ENCODE measurements around the gene SYMPK.

Gene SYMPK

GRCh38 chr19:45779231-45780145, 83.5 kb downstream of the SYMPK start:
- Histone ChIP-seq H3K36me3 (replicated peaks) (peaks cover 34% of the 10 kb centered on the region), H3K4me3 (ENCODE audit: low read depth, low read length) (no peak overlapping the region), H3K27ac (no peak overlapping the region), H3K27me3 (replicated peaks) (no peaks in the 10 kb centered on the region)
- peak; percentile 64 for TF ChIP-seq CTCF (IDR thresholded peaks at IDR 0.05; ENCODE audit: low read depth, low read length, missing control alignments)
- no peak for DNase-seq
- in situ Hi-C loops (cut with HindIII; ENCODE audit: low pct_ligation_motif_present, low sequenced_read_pairs) = no loop called here

- Histone ChIP-seq H3K4me3 (ENCODE audit: low read depth, low read length) (no peak overlapping the region), H3K27me3 (replicated peaks) (no peaks in the 10 kb centered on the region)
These were observed 84.8 kb downstream of the SYMPK start for GRCh38 chr19:45778010-45778661.

GRCh38 chr19:45777395-45777961, 85.5 kb downstream of the SYMPK start:
- no peak for TF ChIP-seq CTCF (IDR thresholded peaks at IDR 0.05; ENCODE audit: low read depth, low read length, missing control alignments)

More at GRCh38 chr19:45778010-45778661, 84.8 kb downstream of the SYMPK start:
- no peak for TF ChIP-seq CTCF (IDR thresholded peaks at IDR 0.05; ENCODE audit: low read depth, low read length, missing control alignments)
- no peak for DNase-seq
- H3K27ac ChIP-seq = no peak overlapping the region
- in situ Hi-C loops (cut with HindIII; ENCODE audit: low pct_ligation_motif_present, low sequenced_read_pairs) = no loop called here
- peaks cover 32% of the 10 kb centered on the region for H3K36me3 ChIP-seq (replicated peaks)

GRCh38 chr19:45774765-45775164, 88.2 kb downstream of the SYMPK start:
- Histone ChIP-seq H3K27ac (no peak overlapping the region), H3K4me3 (ENCODE audit: low read depth, low read length) (no peak overlapping the region), H3K27me3 (replicated peaks) (no peaks in the 10 kb centered on the region), H3K36me3 (replicated peaks) (peaks cover 32% of the 10 kb centered on the region)
- peak; percentile 9 for TF ChIP-seq CTCF (IDR thresholded peaks at IDR 0.05; ENCODE audit: low read depth, low read length, missing control alignments)
- in situ Hi-C loops (cut with HindIII; ENCODE audit: low pct_ligation_motif_present, low sequenced_read_pairs) = no loop called here
- DNase-seq = no peak

More at GRCh38 chr19:45777395-45777961, 85.5 kb downstream of the SYMPK start:
- DNase-seq = no peak
- H3K36me3 ChIP-seq (replicated peaks) = peaks cover 32% of the 10 kb centered on the region
- H3K4me3 ChIP-seq (ENCODE audit: low read depth, low read length) = no peak overlapping the region
- H3K27me3 ChIP-seq (replicated peaks) = no peaks in the 10 kb centered on the region
- H3K27ac ChIP-seq = no peak overlapping the region
- in situ Hi-C loops (cut with HindIII; ENCODE audit: low pct_ligation_motif_present, low sequenced_read_pairs) = no loop called here

GRCh38 chr19:45773384-45773783, 89.6 kb downstream of the SYMPK start:
- in situ Hi-C loops (cut with HindIII; ENCODE audit: low pct_ligation_motif_present, low sequenced_read_pairs) = no loop called here
- Histone ChIP-seq H3K4me3 (ENCODE audit: low read depth, low read length) (no peak overlapping the region), H3K36me3 (replicated peaks) (peaks cover 23% of the 10 kb centered on the region), H3K27me3 (replicated peaks) (no peaks in the 10 kb centered on the region), H3K27ac (no peak overlapping the region)
- TF ChIP-seq CTCF (IDR thresholded peaks at IDR 0.05; ENCODE audit: low read depth, low read length, missing control alignments) = no peak
- no peak for DNase-seq
